H1 (cell line): ENCODE results near the gene GLIPR2. TPM values are rescaled to one million over a fixed set of nuclear protein-coding genes. Genes with fewer than 3 reads are reported as not detected.

Source experiments
- ASH2L ChIP-seq: fragments of 200-600, 300-600 bp; sonication (generic); IDR thresholded peaks from one replicate; pipeline ENCODE4 v1.7.1; 2017; ENCODE audit warnings: low read length
- EP300 ChIP-seq, 2 experiments: IDR thresholded peaks; 1 replicate in 1 of 2; 2 replicates in 1 of 2; pipeline ENCODE4 v1.6.1; 2011 to 2012; ENCODE audit warnings: low read depth in 2 of 2, low read length in 2 of 2, mild to moderate bottlenecking in 2 of 2, borderline replicate concordance in 1 of 2, inconsistent platforms in 1 of 2, moderate library complexity in 1 of 2
- EZH2 ChIP-seq: fragments of 200-600 bp; sonication (generic); IDR thresholded peaks from 2 replicates; pipeline ENCODE4 v1.7.1; 2012; ENCODE audit warnings: low read depth, mild to moderate bottlenecking, moderate library complexity, low read length, inconsistent platforms; ENCODE audit not compliant: severe bottlenecking
- NRF1 ChIP-seq: IDR thresholded peaks from 2 replicates; pipeline ENCODE4 v1.6.1; 2011; ENCODE audit warnings: mild to moderate bottlenecking, low read depth, low read length, improper control_type of control experiment
- RNF2 ChIP-seq: fragments of 200-900, 300-1000 bp; sonication (generic); IDR thresholded peaks from 2 replicates; pipeline ENCODE4 v1.7.1; 2016; ENCODE audit warnings: borderline replicate concordance, low read depth, mild to moderate bottlenecking, antibody characterized with exemption, low read length; ENCODE audit not compliant: poor library complexity, severe bottlenecking; ENCODE audit errors: missing control alignments
- SAP30 ChIP-seq: fragments of 300-600 bp; sonication (generic); IDR thresholded peaks from 2 replicates; pipeline ENCODE4 v1.7.1; 2012; ENCODE audit warnings: low read length, moderate library complexity, mild to moderate bottlenecking, inconsistent platforms; ENCODE audit not compliant: insufficient read depth, insufficient replicate concordance
- TCF12 ChIP-seq: IDR thresholded peaks from 2 replicates; pipeline ENCODE4 v1.6.1; 2011; ENCODE audit warnings: low read depth, mild to moderate bottlenecking, low read length
- polyA plus RNA-seq, 7 experiments: library from polyadenylated mRNA; depleted of rRNA in 3 of 7; stranded (reverse) in 5 of 7; unstranded in 2 of 7; fragments of >200 nt in 5 of 7; fragments of 200-250 nt in 2 of 7; gene quantifications; 1 replicate in 5 of 7; 2 replicates in 1 of 7; 4 replicates in 1 of 7; pipeline versions ENCODE4 v1.2.1 to v1.2.3, GENCODE V29; 2011 to 2013; ENCODE audit warnings: missing spikeins in 2 of 7, mixed read lengths in 2 of 7
- total RNA-seq: library from RNA; stranded (reverse); fragmentation: NEBNext Ultra II Directional; extraction: Animal tissue kit (Norgen Biotek cat#: 25700); gene quantifications from 2 replicates; pipeline ENCODE4 v1.2.1, GENCODE V29; 2021
- TF ChIP-seq, protein P1 (sequence below): fragments of 300-600 bp; sonication (generic); IDR thresholded peaks from 2 replicates; pipeline ENCODE4 v1.7.1; 2012; ENCODE audit warnings: low read length, moderate library complexity, mild to moderate bottlenecking, inconsistent platforms; ENCODE audit not compliant: insufficient replicate concordance
- TF ChIP-seq, protein P2 (sequence below): IDR thresholded peaks from 2 replicates; pipeline ENCODE4 v1.6.1; 2012; ENCODE audit warnings: inconsistent platforms

The GLIPR2 gene
- total and polyA plus RNA-seq, 2 of the 8 experiments (the other 6 are each of a cell fraction or from before 2014, with no cell fraction given): 7.9 to 12.0 TPM

DNA sequence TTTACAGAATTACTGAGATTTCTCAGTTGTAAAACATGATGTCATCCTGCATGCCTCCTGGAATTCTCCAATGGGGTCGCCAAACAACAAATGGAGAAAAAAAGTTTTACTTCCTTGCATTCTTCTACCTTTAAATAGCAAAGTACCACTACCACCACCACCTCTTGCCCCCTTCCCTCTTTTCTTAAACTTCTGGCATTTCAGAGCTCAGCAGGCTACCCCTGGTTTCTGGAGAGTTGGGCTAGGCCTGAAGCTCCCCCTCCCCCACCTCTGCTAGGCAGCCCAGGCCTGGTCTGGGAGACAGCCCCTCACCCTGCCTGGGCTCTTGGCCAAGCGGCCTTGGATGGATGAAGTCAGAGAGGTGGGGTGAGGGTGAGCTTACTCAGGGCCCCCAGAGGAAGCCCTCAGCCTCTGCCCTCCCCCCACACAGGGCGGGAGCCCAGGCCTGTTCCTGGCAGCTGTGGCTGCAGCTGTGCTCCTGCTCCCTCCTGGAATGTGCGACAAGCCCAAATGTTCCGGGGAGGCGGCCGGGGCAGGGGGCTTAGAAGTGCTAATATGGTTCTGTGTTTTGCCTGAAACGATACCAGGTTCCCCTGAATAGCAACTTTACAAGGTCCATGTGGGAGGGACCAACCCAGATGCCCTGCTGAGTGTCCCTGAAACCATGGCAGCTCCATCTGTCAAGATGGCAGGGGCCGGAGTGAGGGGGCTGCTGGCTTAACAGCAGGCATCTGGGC lies 26.7 kb downstream of the GLIPR2 start (continued):
- TF ChIP-seq, protein P1, sequence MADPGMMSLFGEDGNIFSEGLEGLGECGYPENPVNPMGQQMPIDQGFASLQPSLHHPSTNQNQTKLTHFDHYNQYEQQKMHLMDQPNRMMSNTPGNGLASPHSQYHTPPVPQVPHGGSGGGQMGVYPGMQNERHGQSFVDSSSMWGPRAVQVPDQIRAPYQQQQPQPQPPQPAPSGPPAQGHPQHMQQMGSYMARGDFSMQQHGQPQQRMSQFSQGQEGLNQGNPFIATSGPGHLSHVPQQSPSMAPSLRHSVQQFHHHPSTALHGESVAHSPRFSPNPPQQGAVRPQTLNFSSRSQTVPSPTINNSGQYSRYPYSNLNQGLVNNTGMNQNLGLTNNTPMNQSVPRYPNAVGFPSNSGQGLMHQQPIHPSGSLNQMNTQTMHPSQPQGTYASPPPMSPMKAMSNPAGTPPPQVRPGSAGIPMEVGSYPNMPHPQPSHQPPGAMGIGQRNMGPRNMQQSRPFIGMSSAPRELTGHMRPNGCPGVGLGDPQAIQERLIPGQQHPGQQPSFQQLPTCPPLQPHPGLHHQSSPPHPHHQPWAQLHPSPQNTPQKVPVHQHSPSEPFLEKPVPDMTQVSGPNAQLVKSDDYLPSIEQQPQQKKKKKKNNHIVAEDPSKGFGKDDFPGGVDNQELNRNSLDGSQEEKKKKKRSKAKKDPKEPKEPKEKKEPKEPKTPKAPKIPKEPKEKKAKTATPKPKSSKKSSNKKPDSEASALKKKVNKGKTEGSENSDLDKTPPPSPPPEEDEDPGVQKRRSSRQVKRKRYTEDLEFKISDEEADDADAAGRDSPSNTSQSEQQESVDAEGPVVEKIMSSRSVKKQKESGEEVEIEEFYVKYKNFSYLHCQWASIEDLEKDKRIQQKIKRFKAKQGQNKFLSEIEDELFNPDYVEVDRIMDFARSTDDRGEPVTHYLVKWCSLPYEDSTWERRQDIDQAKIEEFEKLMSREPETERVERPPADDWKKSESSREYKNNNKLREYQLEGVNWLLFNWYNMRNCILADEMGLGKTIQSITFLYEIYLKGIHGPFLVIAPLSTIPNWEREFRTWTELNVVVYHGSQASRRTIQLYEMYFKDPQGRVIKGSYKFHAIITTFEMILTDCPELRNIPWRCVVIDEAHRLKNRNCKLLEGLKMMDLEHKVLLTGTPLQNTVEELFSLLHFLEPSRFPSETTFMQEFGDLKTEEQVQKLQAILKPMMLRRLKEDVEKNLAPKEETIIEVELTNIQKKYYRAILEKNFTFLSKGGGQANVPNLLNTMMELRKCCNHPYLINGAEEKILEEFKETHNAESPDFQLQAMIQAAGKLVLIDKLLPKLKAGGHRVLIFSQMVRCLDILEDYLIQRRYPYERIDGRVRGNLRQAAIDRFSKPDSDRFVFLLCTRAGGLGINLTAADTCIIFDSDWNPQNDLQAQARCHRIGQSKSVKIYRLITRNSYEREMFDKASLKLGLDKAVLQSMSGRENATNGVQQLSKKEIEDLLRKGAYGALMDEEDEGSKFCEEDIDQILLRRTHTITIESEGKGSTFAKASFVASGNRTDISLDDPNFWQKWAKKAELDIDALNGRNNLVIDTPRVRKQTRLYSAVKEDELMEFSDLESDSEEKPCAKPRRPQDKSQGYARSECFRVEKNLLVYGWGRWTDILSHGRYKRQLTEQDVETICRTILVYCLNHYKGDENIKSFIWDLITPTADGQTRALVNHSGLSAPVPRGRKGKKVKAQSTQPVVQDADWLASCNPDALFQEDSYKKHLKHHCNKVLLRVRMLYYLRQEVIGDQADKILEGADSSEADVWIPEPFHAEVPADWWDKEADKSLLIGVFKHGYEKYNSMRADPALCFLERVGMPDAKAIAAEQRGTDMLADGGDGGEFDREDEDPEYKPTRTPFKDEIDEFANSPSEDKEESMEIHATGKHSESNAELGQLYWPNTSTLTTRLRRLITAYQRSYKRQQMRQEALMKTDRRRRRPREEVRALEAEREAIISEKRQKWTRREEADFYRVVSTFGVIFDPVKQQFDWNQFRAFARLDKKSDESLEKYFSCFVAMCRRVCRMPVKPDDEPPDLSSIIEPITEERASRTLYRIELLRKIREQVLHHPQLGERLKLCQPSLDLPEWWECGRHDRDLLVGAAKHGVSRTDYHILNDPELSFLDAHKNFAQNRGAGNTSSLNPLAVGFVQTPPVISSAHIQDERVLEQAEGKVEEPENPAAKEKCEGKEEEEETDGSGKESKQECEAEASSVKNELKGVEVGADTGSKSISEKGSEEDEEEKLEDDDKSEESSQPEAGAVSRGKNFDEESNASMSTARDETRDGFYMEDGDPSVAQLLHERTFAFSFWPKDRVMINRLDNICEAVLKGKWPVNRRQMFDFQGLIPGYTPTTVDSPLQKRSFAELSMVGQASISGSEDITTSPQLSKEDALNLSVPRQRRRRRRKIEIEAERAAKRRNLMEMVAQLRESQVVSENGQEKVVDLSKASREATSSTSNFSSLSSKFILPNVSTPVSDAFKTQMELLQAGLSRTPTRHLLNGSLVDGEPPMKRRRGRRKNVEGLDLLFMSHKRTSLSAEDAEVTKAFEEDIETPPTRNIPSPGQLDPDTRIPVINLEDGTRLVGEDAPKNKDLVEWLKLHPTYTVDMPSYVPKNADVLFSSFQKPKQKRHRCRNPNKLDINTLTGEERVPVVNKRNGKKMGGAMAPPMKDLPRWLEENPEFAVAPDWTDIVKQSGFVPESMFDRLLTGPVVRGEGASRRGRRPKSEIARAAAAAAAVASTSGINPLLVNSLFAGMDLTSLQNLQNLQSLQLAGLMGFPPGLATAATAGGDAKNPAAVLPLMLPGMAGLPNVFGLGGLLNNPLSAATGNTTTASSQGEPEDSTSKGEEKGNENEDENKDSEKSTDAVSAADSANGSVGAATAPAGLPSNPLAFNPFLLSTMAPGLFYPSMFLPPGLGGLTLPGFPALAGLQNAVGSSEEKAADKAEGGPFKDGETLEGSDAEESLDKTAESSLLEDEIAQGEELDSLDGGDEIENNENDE: no peak
- TF ChIP-seq, protein P2, sequence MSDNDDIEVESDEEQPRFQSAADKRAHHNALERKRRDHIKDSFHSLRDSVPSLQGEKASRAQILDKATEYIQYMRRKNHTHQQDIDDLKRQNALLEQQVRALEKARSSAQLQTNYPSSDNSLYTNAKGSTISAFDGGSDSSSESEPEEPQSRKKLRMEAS: no peak
- TF ChIP-seq ASH2L (peak; percentile 98), TCF12 (peak; percentile 93), RNF2 (no peak), SAP30 (no peak), NRF1 (no peak), EP300 (IDR thresholded peaks at IDR 0.05; ENCODE audit: borderline replicate concordance in 1 of 2, low read depth in 2 of 2, low read length in 2 of 2) (peak in 1 of 2 experiments; percentile 90; a peak in 1 of 3 replicates), EZH2 (no peak)
